ENCODE data around the gene RSPH1. TPM values are rescaled to one million over a fixed set of nuclear protein-coding genes. Genes with fewer than 3 reads are reported as not detected.

The RSPH1 gene
- 0.10 TPM for total RNA-seq

GRCh38 chr21:42496120-42496838 lies at the start of gene RSPH1:
Gene RSPH1 (minus strand): TSS chr21:42496224. CDS start chr21:42496186, 38 bp downstream.
- peak; percentile 100 for DNase-seq

- no peak for DNase-seq
Observed at GRCh38 chr21:42545745-42546144, 49.7 kb upstream of the RSPH1 start.

DNA sequence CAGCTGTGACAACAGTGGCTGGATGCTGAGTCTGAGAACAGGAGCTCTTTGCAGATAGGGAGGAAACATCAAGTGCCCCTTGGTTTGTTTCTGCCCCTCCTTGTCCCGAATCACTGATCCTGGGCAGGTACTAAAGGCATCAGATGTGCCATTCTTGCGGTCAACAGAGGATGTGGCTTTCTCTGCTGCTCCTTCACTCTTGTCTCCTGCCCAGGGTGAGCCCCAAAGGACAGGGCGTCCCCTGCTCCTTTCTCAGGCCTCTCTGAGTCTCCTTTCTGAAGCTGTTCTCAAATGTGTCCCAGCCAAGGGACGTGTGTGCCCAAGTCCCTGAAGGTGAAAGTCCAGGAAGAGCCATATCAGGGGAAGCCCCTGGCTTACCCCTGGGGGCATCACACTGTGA lies 49.3 kb upstream of the RSPH1 start:
- no peak for DNase-seq

- DNase-seq: no peak
Observed at GRCh38 chr21:42544544-42544943, 48.5 kb upstream of the RSPH1 start.

DNA sequence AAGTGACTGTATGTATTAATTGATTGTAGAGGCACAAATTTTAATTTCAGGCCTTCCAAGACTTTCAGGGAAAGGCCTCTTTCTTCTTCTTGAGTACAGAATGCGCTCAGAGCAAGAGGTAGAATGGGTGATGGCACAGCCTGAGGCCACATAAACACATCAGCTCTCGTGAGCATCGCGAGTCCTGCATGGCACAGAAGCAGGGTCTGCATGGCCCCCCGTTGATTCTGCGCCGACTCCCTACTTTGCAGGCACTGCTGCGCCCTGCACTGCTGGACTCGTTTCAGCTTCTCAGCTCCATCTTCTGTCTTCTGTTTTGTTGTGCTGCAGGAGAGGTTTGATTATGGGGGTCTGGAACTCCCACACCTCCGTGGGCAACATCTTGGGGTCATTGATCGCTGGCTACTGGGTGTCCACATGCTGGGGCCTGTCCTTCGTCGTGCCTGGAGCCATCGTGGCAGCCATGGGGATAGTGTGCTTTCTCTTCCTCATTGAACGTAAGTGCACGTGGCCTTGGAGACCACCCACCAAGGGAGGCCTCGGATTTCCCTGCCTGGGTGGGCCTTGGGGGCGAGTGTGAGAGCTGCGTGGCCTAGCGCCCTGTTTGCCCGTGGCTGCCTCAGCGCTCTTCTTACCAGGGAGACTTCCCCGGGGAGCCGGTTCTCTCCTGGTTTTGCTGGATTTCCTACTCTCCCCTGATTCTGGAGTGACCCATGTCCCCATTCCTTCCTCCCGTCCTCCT lies 47.3 kb upstream of the RSPH1 start:
- DNase-seq: no peak

- DNase-seq: no peak
Observed at GRCh38 chr21:42542596-42542995, 46.6 kb upstream of the RSPH1 start.

DNA sequence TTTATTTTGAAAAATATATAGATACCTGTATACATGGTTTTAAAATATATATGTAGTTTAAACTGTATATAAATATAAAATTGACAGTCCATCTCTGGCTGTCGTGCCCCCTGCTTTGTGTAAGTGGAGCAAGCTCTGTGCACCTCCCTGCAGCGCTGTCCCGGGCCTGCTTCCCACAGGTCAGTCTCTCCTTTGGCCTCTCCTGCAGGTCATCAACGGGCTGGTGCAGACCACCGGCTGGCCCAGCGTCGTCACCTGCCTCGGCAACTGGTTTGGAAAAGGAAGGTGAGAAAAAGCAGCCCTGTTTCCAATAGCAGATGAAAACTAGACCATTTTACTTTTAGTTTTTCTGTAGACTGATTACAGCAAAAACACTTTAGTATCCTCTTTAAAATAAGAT lies 46.2 kb upstream of the RSPH1 start:
- no peak for DNase-seq

GRCh38 chr21:42541618-42542017 lies 45.6 kb upstream of the RSPH1 start:
- DNase-seq: no peak

DNA sequence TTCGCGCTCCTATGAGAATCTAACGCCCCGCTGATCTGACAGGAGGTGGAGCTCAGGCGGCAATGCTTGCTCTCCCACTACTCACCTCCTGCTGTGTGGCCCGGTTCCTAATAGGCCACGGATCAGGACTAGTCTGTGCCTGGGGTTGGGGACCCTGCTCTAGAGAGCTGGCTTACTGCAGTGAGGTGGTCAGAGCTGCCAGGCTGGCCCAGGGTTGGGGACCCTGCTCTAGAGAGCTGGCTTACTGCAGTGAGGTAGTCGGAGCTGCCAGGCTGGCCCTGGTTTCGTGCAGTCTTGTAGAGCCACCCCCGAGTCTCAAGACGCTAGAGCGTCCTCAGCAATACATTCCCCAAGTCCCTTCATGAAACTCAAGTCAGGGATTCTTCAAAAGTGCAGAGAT lies 45.1 kb upstream of the RSPH1 start:
- no peak for DNase-seq

DNA sequence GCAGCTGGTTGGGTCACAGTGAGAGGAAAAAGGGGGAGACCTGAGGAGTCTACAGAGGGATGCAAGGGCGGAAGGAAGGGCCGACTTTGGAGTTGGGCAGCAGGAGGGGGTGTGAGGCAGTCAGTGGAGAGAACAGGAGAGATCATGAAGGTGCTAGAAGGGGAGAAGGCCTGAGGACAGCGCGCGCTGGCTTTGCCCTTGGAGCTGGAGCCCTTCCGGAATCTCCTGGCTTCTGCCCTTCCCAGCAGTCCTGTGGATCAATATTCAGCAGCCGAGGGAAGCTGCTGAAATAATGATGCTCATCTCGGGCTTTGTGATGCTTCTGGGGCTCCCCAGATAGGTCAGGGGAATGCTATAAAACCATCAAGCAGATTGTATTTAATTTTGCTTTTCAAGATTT lies 44.4 kb upstream of the RSPH1 start:
- DNase-seq: no peak

DNA sequence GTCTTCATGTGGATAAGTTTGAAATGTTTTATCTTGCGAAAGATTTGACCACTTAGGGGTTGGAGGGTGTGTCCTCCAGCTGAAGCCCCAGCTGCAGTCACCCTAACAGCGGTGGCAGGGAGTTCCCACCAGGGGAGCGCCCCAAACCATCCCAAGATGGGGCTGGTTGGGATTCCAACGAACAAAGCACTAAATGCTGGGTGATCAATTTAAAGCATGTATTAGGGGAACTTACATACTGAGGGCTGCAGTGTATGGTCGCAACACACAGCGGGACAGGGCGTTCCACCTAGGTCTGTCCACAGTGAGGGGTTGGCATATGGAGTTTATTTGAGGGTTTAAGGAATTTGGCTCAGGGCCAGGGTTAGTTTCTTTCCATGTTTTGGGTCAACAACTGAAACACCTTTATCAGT lies 43.9 kb upstream of the RSPH1 start:
- DNase-seq: no peak

DNA sequence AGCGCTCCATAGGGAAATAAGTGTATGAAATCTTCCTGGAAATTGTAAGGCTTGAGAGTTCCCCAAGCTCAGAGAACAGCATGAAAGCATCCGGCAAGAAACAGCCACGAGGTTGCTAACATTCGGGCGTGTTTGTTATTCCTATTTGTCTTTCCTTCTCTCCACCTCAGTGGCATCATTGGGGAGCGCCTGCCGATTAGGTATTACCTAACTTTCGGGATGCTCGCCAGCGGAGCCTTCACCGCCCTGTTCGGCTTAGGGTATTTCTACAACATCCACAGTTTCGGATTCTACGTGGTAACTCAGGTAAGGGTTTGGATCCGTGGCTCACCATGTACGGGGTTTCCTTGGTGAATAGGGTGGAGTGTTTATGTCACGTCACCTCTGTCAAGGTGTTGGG lies 43.3 kb upstream of the RSPH1 start:
- no peak for DNase-seq

DNA sequence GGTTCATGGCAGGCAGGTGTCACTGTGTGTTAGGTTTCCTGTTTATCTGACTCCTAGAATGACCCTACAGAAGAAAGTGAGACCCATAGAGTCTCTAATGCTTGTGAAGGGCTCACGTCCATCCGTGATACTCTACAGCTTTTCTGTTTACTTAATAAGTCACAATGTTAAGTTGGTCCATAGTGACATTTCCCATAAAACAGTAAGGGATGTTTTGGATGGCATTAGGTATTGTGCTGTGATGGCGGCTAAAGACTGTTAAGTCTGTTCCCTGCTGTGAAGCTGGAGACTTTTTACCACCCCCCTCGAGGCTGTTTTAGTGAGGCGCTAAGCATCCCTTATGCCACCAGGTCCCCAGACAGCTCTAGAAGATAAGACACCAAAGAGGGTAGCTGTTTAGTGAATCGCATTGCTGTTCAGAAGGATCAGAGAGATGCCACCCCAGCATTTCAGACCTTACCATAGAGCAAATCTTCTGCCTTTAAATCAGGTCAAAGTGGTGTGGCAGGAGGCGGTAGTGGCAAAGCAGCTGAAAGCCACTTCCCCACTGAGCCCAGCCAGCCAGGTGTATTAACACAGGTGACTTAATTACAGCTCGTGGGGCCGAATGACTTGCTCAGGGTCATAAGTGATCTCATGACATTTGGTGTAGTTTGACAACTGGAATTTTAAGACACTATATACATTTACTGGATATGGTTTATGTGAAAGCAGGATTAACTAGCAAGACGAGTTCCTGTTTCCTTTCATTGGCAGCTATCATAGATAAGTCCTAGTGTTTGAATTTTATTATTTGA lies 42.7 kb upstream of the RSPH1 start:
- no peak for DNase-seq

DNA sequence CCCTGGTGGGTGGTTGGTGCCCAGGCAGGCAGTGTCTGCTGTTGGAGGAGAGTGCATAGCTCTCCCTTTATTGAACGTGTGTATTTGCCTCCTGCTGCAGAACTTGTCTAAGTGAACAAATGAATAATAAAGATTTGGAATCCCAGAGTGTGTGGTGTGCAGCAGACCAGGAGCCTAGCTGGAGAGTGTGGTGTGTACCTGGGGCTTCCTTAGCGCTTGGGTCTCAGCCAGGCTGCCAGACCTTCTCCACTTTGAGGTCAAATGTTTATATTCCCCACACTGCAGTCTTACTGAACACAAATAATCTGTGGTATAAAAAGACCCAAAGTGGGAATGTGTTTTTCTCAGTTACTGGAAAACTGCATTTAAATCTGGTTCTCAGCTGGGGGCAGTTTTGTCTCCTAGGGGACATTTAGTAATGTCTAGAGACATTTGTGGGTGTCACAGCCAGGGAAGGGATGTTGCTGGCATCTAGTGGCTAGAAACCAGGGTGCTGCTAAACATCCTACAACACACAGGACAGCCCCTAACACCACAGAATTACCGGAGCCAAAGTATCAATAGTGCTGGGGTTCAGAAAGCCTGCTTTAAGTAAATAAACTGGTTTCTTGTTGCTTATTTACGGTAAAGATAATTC lies 41.2 kb upstream of the RSPH1 start:
- DNase-seq: no peak

GRCh38 chr21:42536601-42537000 lies 40.6 kb upstream of the RSPH1 start:
- no peak for DNase-seq

- DNase-seq: no peak
Observed at GRCh38 chr21:42535602-42536171, 39.7 kb upstream of the RSPH1 start.

DNA sequence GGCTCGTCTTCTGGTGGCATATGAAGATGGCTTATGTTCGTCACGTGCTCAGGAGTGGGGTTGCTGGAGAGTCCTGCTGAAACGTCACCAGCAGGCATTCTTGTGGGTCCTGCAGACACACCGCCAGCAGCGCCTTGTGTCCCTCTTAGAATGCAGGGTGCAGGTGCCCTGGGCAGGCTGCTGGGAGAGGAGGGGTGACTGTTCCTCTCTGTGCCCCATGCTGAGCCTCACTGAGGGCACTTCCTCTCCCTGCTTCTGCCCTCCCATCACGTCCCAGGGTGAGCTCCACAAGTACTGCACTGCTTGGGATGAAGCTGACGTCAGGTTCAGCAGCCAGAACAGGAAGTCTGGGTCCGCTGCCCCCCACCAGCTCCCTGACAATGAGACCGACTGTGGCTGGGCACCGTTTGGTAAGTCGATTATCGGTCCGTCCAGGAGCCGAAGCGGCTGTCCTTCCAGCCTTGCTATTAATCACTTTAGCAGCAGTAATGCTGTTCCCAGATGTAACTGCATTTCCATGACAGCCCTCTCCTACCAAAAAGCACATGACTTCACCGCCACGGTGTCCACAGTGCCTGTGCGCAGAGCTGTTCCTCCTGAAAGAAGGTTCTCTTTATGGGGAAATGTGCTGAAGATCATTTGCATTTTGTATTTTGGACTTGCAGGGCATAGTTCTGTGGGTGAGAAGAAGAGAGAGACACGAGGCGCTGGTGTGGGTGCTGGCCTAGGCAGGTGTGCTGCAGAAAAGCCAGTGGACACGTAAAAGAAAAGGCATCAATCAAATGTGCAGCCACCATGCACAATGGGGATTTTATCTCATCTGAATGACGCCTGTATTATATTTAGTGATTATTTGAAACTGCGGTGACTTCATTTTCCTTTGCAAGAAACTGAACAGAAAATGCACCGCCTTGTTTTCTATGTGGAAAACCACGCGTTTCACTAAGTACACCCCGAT lies 38.7 kb upstream of the RSPH1 start:
- no peak for DNase-seq

GRCh38 chr21:42533963-42534355 lies 37.9 kb upstream of the RSPH1 start:
- no peak for DNase-seq

DNA sequence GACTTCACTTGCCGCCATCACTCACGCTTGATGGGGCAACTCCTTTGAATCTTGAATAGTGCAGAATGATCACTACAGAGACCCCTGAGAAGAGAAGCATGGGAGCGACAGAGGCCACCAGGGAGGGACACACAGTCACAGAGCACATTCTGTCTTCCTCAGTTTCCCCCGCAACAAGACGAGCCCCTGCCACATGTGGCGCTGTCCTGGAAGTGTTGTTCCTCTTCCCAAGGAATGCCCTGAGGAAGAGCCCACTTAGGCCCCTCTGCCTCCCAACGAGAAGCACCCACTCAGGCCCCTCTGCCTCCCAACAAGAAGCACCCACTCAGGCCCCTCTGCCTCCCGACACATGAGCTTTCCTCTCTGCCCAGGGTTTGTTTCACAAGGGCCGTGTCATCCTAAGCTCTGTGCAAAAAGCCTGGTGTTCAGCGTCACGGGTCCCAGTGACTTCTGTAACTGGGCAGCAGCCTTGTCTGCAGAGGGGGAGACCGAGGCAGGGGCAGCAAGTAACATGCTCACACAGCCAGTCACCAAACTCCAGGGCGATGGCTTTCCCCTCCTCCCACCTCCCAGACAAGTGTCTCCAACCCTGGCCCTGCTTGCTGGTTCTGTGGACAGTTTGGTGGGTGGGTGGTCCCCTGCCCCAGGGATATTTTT lies 37.4 kb upstream of the RSPH1 start:
- no peak for DNase-seq

GRCh38 chr21:42532466-42533181 lies 36.6 kb upstream of the RSPH1 start:
- DNase-seq: peak; percentile 62

Measured in tongue (tissue), 2 donors.